GM21447 (cell line): Measurements from ENCODE around the gene GLB1L2.

Source experiments
- ATAC-seq: cut with Tn5 transposase; IDR thresholded peaks from one replicate; pipeline ENCODE4 v1.9.1; 2021; ENCODE audit not compliant: unreplicated experiment

GLB1L2 gene

GRCh38 chr11:134383576-134384221, 51.9 kb downstream of the GLB1L2 start:
- no peak for ATAC-seq

DNA sequence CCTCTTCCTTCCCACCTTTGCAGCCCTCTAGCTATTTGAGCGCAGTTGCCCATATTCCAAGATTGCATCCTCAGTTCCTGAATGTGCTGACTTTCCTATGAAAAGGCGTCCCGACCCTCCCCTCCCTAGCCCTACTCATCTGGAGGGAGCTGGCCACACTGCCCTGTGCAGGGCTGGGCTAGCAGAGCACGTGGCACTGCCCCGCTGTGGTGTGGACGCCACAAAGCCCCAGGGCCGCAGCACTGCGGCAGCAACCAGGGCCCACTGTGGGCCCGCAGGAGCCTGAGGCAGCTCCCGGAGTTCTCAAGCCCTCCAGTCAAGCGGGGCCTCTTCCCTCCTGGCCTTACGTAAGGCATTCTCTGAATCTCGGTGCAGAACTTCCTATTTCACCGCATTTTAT, 52.6 kb downstream of the GLB1L2 start:
- no peak for ATAC-seq

DNA sequence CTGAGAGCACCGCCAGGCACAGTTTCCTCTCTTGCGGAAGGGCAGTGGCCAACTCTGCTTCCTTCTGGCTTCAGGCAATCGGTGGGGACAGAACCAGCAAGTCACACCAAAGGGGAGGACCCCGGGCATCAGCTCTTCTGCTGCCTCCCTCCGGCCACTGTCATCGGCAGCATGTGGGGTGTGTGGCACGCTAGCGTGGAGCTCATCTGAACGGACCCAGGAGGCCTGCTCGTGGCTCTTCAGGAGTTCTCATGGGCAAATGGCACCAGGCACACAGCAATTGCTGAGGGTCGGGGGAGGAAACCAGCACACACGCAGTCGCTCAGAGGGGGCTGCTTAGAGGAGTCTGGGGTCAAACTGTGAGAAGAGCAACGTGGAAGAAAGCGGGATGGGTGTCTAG, 53.4 kb downstream of the GLB1L2 start:
- no peak for ATAC-seq

- no peak for ATAC-seq
Measured at GRCh38 chr11:134385774-134386565, 54.2 kb downstream of the GLB1L2 start.

GRCh38 chr11:134386945-134387344, 55.2 kb downstream of the GLB1L2 start:
- ATAC-seq, result no peak

DNA sequence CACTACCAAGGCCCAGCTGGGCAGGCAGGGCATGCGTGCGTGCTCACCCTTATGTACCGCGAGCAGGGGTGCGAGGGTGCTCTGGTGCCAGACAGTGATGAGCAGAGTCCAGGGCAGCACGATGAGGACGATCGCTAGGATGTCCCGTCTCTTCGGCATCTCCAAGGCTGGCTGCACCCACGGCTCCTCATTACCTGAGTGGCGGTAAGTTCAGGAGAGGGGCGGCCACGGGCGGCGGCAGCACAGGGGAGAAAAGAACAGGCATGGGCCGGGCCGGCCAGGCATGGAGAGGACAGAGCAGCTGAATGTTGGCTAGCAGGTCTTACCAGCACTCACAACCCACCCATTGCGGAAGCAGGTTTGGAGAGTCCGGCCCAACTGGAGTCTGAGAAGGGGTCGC, 55.7 kb downstream of the GLB1L2 start:
- no peak for ATAC-seq

DNA sequence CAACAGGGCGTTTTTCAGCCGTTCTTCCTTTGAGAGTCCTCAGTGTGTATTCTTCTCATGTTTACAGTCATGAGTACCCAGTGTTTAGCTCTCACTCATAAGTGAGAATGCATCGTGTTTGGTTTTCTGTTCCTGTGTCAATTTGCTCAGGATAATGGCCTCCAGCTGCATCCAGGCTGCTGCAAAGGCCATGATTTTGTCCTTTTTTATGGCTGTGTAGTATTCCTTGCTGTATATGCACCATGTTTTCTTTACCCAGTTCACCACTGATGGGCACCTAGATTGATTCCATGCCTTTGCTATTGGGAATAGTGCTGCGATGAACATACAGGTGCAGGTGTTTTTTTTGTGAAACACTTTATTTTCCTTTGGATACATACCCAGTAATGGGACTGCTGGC, 56.8 kb downstream of the GLB1L2 start:
- ATAC-seq, result no peak

- ATAC-seq, result no peak
Measured at GRCh38 chr11:134389464-134390180, 57.8 kb downstream of the GLB1L2 start.

GRCh38 chr11:134390706-134391569, 59.1 kb downstream of the GLB1L2 start:
- ATAC-seq, result no peak

DNA sequence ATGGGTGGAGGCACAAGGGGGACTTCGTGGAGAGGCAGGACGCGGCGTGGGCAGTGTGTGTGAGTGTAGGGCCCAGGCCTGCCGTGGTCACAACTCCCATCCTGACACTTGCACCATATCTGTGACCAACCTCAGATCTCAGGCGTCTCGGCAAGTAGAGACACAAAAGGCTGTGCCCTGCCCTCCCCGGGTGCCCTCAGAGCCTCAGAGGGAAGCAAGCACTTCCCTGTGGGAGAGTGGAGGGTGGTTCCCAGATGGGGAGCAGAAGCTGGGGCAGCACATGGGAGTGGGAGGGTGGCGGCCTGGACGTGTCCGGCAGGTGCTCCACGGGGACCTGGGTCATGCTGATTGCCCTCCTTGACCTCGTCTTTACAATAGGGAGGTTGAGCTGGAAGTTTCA, 59.9 kb downstream of the GLB1L2 start:
- no peak for ATAC-seq

DNA sequence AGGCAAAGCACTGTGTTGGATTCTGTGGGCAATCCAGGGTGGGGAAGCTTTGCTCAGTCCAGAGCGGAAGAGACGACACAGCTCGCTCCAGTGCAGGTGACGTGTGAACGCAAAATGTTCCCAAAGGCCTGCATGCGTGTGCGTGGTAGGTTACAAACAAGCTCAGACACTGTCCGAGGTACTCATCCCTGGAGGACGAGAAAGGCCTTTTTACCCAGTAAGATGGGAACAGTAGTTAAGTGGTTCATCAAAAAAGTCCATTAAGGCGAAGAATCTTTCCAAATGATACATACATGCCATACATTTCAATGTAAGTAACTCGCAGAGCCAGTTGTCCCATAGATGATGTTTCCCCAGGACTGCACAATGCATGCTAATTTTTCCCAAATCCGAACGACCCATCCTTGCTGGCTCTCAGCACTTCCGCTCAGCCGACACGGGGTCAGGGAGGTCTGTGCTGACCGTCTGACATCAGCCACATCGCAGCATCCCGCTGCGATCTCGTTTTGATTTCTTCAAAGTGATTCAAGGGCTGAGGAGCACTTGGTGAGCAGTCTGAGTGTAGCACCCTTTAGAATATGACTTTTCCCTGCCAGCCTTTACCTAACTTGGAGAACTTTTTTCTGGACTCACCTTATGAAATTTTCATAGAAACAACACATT, 61.3 kb downstream of the GLB1L2 start:
- no peak for ATAC-seq

- ATAC-seq, result no peak
Measured at GRCh38 chr11:134393638-134394037, 61.9 kb downstream of the GLB1L2 start.

DNA sequence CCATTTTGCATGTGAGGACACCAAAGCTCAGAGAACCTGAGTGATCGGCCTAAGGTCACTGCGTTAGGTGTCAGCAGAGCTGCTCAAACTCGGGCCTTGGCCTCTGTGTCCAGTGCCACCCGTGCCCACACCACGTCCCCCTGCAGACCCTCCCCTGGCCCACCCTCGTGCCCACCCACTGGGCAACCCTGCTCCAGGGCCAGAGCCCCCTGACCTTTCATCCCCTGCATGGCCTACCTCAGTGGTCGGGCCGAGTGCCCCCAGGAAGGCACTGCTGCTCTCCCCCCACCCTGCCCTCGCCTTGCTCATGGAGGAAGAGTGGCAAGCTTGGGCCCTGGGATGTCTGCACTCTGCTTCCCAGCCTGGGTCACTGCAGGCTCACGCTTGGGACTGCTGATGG, 62.5 kb downstream of the GLB1L2 start:
- ATAC-seq, result no peak

GRCh38 chr11:134395002-134395401, 63.2 kb downstream of the GLB1L2 start:
- ATAC-seq, result no peak

DNA sequence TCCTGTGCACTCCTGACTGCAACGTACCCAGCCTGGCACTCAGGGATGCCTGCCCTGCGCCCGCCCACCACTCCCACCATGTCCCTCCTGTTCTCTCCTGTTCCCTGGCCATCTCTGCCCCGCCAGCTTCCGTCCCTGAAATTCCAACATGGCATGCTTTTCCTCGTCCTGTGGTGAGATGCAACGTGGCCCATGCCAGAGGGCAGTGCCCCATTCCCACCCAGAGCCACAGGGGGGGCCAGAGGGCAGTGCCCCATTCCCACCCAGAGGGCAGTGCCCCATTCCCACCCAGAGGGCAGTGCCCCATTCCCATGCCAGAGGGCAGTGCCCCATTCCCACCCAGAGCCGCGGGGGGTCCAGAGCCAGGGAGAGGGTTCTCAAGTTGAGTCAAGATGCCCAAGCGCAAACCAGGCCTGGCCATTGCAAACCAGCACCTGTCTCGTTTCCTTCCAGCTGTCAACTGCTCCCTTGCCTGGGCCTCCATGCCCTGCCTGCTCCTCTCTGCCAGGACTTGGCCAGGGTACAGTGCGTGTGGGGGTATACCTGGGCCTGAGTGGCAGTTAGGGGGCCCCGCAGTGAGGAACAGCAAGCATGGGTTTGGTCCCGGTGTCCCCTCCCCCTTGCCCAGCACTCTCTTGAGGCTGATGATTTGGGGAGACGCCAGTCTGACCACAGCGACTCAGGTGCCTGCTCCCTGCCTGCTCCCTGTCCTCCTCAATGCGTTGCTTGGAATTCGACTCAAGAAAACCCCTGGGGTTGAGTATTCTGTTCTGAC, 65.7 kb downstream of the GLB1L2 start:
- no peak for ATAC-seq

GRCh38 chr11:134398079-134398444, 66.3 kb downstream of the GLB1L2 start:
- ATAC-seq, result no peak

GRCh38 chr11:134398644-134399292, 67.0 kb downstream of the GLB1L2 start:
- no peak for ATAC-seq

- ATAC-seq, result no peak
Measured at GRCh38 chr11:134399293-134399654, 67.5 kb downstream of the GLB1L2 start.

GRCh38 chr11:134399996-134400395, 68.2 kb downstream of the GLB1L2 start:
- ATAC-seq, result no peak
